Left hindlimb (tissue), 1 donor: ENCODE measurements around the gene MRPL50.

Source experiments
- DNase-seq: peaks from one replicate; pipeline ENCODE4 v3.0.0-alpha.2; 2018

MRPL50 gene

DNA sequence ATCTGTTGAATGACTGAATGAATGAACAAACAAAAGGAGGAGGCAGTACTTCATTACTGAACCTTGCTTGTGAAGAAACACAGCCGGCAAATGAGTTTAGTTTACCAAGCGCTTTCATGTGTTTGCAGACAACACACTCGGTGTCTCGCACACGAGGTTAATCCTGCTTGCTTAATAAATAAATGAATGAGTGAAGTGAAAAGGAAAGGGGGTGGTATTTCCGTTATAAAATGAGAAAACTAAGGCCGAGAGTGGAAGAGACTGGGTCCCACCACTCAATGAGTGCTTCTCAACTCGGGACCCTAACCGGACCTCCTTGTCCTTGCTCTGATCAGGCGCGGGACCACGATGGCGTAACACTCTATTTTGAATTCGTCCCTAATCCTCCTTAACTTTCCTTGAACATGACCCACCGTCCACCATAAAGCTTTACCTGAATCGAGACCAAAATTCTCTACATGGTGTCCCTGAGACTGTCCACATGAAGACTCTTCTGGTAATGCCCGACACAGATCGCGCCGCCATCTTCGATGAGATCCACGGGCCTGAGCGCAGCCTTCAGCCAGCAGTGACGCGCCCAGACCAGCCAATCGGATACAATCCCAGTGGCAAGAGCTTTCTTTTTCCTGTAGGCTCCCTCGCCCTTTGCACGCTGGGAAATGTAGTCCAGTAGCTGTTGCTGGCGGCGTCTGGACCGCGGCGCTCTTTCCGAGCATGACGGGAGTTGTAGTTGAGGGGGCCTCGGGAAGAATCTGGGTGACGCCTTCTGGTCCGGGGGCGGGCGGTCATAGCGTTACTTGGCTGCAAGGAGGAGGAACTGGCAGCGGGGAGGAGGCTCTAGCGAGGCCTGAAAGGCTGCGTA is at the start of gene MRPL50, which contains the start of gene ZNF189:
Gene MRPL50 (minus strand): TSS at position 551 of the 862 bp plus-strand sequence. CDS start 26 bp downstream, at position 525.
Gene ZNF189 (plus strand): TSS at position 784 of the 862 bp plus-strand sequence. CDS start 306 bp downstream, outside the sequence.
- DNase-seq = peak; percentile 100

DNA sequence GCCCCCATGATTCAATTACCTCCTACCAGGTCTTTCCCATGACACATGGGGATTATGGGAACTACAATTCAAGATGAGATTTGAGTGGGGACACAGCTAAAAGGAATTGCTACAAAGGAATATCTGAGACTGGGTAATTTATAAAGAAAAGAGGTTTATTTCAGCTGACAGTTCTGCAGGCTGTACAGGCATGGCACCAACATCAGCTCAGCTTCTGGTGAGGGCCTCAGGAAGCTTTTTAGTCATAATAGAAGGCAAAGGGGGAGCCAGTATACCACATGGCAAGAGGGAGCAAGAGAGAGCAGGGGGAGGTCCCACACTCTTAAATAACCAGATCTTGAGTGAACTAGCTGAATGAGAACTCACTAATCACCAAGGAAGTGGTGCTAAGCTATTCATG is 48.3 kb upstream of the MRPL50 start:
- no peak for DNase-seq

DNA sequence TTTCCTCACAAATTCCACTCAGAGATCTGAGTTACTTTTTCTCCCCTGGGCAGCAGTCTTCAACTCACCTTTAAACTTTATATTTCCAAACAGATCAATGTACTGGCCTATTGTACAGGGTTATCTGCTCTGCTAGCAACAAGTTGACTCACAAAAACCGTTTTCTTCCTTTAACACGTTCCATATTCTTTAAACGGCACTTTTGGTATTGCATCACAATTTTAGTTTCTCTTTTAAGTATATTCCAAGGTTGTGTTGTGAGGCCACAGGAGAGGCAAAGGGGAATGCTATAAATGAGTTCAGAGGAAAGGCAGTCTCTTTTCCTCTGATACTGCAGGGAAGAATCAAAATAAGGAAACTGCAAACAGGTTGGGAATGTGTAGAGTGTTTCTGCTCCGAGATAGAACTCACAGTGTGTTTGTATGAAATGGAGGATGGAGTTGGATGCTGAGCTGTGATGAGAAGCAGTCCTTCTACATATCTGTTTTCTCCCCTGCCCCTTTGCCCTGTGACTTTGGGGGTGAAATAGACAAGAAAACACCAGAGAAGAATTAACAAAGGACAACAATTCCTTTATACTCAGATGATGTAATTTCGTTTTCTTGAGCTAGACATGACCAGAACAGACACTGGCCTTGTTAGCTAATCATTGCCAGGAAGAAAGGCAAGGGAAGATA is 47.1 kb upstream of the MRPL50 start:
- no peak for DNase-seq

DNA sequence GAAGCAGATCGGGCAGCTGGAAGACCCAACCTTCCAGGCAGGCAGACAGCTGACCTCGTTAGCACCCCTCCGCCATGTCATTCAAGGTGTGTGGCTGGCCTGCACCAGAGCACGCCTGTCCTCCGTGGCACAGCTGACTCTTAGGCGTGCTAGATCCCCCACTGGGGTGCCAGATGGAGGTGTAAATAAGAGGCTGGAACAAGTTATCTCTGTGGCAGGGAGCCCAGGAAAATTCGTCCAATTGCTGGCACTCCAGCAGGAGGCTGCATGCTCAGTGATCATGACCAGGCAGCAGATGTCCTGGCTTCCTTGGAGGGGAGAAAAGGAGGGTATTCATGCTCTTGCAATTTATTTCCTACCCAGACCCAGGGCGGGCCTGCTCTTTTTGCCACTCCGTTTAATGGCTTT is 45.0 kb upstream of the MRPL50 start:
- no peak for DNase-seq

DNA sequence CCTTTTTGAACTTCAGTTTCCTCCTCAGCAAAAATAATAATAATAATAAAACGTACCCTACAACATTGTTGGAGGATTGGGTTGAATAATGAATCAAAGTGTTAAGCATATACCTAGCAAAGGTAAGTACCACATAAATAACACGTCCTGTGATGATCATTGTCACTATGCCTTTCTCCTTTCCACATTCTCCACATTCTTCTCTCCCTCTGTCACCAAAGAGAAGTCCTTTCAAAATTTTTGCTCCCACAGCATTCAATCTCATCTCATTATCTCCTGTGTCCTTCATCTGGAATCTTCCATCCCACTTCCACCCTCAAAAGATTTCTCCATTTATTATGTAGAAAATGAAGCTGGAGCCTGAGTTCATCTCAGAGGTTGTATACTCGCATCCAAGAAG is 44.3 kb upstream of the MRPL50 start:
- no peak for DNase-seq

DNA sequence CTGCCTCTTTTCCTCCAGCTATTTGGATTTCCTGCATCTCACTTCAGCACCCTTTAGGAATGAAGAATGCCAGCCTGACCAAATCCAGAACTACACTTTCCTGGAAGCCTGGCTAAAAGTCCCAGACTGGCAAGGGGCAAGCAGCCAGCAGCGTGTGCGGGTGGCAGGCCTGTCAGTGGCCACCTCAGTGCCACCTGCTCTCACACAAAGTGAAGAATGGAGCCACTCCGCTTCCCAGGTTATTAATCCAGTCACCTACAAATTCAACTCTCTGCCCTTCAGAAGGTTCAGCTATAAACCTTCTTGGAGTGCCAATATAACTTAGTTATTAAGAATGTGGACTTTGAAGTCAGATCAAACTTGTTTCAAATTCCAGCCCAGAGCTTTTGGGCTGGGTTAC is 43.9 kb upstream of the MRPL50 start:
- DNase-seq = no peak

DNA sequence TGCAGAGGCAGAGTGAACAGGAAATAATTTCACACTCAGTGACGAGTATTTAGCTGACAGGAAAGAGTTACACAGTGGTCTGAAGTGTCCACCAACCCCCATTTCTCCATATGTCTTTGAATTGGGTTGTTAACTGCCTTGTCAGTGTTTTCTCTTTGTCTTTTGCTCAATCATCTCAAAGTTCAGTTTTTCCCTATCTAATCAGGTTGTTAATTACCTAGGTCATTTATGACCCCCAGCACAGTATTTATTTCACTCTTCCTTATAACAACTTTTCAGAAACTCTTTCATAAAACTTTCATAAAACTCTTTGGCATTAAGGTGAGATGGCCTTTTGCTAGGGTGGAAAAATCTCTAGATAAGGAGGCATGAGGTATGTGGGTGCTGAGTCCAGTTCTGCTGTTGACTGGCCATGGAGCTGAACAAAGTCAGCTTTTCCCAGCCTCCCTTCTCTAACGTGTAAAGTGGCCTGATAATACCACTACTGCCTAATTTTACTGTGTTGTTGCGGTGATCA is 42.4 kb upstream of the MRPL50 start:
- no peak for DNase-seq

DNA sequence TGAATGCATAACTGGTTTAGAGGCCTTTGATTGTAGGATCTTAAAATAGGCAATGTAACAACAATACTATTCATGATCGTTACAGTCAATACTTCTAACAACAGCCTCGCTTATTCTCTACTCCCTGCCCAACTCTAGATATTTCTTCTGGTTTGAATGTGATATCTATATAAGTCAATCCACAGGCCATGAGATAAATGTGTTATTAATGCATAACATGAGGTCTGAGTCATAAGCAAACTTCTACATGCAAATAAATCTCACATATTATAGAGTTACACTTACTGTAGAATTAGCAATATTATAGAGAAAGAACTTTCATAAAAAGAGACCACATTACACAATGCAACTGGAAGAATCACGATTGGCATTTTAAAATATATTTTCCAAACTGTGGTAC is 40.1 kb upstream of the MRPL50 start:
- DNase-seq = no peak

DNA sequence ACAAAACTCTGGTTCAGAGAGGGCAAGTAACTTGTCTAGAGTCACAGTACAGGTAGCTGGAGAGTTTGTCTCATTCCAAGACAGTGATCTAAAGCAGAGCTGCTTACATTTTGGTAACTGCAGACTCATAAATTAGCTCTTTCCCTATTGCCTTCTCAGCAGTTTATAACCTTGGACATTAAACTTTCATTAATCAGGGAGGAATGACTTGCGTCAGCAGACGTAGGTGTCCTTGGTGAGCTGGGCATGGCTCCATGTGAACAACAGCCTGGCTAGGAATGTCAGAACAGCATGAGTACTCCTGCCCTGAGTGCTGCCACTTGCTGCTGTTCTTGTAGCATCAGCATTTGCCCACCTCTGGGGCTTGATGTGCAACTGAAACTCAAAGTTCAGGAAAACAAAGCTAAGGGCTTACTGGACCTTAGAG is 39.4 kb upstream of the MRPL50 start:
- no peak for DNase-seq

DNA sequence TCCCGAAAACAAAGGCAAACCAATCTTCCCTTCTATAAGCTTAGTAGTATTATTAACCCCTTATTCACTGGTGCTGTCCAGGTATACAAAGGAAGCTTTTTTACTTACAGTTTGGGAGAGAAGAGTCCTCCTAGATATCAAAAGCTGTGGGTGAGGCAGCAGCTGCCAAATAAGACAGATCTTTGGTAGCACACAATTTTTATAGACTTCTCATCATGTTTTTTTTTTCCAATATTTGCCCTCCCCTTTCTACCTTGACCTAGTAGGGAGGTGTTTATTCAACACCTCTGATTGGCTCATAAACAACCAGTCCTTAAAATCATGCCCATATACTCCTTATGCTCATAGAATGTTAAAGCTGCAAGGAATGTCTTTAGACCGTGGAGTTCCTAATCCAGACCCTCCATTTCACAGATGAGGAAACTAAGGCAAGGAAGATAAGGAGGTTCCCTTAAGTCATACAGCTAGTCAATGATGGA is 37.2 kb upstream of the MRPL50 start, which contains the start of gene ALDOB:
Gene ALDOB (minus strand): TSS at position 174 of the 479 bp plus-strand sequence. CDS start 4,887 bp downstream, outside the sequence.
- no peak for DNase-seq

DNA sequence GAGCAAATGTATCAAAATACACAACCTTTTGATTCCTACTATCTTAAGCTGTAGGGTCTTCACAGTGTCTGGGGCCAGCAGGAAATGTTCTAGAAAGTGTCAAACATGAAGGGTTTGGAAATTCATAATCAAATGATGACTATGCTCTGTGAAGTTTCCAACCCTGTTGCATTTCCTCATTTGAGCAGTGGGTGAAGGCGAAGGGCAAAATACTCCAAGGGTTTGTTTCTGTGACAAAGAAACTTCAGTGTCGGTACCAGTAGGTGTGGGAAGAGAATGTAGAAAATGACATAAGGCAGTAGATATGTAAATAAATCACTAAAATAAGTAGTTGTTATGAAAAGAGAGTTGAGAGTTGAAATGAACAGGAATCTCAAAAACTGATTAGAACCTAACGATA is 36.6 kb upstream of the MRPL50 start:
- DNase-seq = no peak

DNA sequence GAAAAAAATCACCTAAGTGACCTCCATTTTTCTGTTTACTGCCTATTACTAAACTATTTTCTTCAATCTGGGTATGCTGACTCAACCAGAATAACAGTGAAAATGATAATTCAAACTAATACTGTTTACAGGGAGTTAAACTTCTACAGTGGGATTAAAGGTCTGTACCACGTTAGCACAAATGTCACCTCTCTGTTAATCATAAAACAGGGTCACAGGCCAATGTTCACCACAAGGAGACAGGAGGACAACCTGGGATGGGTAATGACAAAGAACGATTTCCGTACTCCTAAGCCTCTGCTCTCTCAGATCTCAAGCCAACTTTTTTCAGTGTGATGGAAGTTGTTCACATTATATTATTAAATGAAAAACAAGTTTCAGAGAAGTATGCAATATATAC is 34.8 kb upstream of the MRPL50 start:
- no peak for DNase-seq

DNA sequence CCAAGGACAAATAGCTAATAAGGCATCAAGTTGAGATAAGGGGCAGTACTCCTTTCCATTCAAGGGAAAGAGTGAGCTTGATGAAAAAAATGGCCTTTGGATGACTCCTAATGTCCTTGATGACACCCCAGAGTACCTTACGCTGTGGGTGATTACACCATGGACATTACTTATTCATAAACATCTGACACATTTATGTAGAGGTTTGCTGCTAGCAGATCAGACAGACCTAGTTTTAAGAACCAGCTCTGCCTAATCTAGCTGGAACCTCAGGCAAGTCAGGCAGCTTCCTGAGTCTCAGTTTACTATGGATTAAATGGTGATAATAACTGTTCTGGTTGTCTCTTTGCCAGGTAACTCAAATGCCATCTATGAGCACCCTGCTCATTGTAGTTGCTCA is 34.3 kb upstream of the MRPL50 start:
- no peak for DNase-seq

DNA sequence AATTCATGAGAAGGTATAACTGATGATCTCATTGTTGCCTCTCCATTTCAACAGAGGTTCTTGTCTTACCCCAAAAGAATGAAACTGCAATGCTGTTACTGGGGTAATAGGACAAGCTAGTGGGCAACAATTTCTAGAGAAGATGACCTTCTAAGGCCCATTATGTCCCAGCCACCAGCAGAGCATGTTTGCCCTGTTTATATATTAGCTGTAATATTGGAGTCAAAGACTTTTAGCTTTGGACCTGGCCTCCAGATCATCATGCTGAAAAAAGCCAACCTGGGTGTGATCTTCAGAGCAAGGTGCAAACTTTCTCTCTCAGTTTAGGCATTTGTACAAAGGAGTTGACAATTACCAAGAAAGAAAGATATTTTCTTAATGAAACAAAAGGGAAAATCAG is 33.8 kb upstream of the MRPL50 start:
- DNase-seq = no peak

DNA sequence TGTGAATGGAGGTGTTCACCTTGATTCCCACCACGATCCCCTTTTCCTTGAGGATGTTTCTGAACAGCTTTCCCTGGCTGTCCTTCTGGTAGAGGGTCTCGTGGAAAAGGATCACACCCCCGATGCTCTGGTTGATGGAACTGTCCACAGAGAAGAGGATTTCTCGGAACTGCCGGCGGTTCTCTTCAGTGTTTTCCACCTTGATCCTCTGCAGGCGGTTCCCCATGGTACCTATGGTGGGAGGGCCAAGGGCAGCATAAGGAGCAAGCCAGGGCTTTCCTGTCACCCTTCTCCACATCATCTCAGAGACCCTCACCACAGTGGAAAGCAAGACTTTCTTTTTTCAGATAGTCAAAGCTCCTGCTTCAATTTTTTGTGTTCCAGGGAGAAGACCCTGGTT is 31.3 kb upstream of the MRPL50 start:
- no peak for DNase-seq

DNA sequence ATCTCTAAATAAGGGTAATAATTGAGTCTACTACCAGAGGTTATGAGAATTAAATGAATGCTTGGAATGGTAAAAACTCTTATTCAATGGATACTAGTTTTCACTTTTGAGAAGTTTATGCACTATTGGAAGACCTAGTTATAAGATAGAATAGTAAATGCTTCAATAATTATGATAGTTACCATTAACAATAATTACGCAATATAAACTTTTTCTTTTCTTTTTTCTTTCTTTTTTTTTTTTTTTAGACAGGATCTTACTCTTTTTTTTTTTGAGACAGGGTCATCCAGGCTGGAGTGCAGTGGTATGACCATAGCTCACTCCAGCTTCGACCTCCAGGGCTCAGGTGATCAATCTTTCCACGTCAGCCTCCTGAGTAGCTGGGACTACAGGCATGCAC is 30.5 kb upstream of the MRPL50 start:
- no peak for DNase-seq

DNA sequence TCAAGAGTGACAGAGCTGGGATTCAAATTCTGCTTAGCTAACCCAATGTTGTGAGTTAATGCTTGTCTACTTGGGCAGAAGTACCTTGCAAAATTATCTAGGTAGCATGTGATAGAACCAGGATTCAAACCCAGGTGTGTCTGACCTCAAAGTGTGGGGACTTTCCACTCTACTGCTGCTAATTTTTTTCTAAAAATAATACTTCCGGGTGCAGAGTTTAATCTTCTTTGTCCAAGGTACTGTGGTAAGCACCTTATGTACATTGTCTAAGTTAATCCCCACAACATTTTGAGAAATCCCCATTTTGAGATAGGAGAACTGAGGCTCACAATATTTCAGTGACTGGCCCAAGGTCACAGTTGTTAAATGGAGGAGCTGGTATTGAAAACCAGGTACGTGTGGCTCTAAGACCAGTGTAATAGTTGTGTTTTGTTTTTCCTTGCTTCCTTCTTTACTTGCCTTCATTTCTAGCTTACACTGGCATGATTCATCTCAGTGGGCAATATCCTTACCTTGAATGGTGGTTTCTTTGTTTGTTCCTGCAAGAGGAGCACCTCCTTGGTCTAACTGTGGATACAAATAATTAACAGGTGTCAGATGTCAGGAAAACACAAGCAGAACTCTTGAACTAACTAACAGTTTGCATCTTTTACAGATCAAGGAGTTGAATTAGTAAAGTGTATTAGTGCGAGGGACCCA is 29.7 kb upstream of the MRPL50 start:
- DNase-seq = no peak

DNA sequence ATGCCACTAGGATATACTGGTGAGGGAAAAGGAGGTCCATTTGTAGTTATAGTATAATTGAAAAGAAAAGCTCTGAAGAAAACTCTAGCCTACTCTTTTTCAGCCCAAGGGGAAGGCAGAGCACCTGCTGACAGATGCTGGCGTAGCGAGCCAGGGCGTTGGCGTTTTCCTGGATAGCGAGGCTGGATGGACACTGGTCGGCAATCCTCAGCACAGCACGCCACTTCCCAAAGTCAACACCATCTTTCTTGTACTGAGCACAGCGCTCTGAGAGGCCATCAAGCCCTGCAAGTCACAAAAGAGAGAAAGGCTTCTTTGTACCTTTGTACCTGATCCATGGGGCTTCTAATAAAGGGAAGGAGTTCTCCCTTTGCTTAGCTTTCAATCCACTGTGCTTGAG is 28.9 kb upstream of the MRPL50 start:
- DNase-seq = no peak

DNA sequence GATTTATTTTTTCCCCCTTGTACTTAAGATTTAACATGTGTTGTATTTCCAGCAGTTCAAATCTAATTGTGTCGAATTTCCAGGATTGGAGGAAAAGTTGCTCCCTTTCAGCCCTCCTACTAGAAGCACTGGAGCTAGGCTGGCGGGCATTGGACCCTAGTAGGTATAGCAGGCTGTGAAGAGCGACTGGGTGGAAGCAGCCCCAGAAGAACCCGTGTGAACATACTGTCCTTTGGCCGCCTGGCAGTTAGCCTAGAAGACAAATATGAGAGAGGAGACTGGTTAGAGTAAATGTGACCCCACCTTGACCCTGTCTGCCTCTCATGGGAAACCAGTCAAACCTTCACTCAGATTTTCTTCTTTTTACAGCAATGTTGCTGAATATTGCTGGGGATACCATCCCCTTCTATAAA is 23.2 kb upstream of the MRPL50 start:
- no peak for DNase-seq

DNA sequence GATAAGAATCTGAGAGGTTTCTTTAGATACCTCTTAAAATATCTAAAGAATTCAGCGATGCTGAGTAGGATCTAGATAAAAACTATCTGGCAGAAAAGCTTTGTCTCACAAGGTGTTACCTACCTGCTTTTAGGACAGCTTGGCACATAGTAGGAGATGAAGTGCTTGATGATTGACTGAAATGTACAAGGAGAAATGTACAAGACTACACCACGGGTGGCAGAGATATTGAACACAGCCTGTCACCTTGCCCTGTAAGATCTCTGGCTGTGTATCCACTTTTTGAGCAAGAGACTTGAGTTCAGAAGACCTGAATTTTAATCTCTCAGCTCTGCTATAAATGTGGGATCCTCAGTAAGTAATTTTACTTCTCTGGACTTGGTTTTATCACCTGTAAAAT is 21.4 kb upstream of the MRPL50 start:
- no peak for DNase-seq

DNA sequence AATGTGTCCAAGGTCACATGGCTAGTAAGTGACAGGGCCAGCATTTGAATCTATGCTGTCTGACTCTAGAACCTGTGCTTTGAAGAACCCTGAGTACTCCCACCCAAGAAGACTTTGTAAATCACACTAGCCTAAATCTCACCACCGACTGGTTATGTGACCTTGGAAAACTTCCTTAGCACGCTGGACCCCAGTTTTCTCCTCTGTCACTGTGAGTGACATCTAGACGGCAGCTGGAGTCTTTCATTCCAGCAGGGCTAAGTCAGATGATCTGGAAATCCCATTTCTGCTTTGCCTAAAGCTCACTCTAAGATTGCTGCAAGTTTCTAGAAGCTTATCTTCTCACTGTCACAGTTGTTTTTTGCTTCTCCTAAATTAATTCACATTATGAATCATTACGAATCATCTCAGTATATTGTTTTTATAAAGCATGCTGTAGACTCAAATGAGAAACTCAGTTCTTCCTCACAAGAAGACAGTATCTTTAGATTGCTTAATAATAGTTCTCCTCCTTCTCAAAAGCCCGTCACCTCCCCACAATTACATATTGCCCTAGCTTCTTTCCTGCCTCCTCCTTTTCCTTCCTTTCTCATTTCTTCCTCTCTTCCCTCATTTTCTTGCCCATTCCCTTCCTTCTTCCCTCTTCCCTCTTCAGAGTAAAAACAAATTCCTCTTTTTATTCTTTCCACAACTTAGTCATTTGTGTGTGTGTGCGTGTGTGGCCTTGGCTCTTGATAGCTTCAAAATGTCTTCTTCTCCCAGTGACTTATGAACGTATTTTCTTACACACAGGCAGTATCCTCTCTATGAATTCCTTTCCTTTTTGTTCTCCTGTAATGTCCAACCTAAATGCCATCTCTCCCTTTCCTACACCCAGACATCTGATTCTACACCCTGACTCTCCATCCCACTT is 20.4 kb upstream of the MRPL50 start:
- DNase-seq = no peak

DNA sequence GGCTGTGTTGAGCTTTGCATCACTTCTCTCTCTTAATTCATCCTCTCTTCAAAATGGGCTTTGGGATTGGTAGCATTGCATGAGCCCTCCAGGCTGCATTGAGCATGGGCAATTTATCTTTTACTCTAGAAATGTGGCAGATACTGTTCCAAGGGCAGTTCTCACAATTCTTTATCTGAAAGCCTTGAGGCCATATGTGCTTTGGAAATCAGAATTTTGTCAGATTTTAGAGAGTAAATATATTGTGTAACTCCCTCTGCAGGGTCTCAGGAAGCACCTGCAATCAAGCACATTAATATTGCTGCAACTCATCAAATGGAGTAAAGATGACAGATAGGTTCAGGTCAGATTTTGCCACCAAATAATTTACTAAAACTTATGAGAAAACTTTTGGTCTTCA is 19.6 kb upstream of the MRPL50 start:
- no peak for DNase-seq
